Adrenal gland (tissue), 12 donors: Measurements from ENCODE around the gene MMP24OS. TPM values are rescaled to one million over a fixed set of nuclear protein-coding genes. Genes with fewer than 3 reads are reported as not detected.

Experiments
- DNase-seq, 7 donors: peaks; one replicate each; pipeline ENCODE4 v3.0.0-alpha.2; 2019 to 2020
- H3K27ac ChIP-seq, 5 donors: fragments of 200-600 bp; sonication (generic) in 4 of 5; 1 replicate in 3 of 5; 2 replicates in 2 of 5; pipeline versions ENCODE4 v1.5.1 to v1.8.0; 2016 to 2020; ENCODE audit warnings: mild to moderate bottlenecking in 1 of 5
- H3K27me3 ChIP-seq: fragments of 200-600 bp; 2 replicates; pipeline ENCODE4 v1.8.0; 2021
- H3K36me3 ChIP-seq, 2 donors: fragments of 200-600 bp; replicated peaks in 1 of 2; 1 replicate in 1 of 2; 2 replicates in 1 of 2; pipeline versions ENCODE4 v1.5.1 to v1.8.0; 2018 to 2022
- H3K4me1 ChIP-seq, 2 donors: fragments of 200-600 bp; replicated peaks in 1 of 2; 1 replicate in 1 of 2; 2 replicates in 1 of 2; pipeline versions ENCODE4 v1.5.1 to v1.8.0; 2018 to 2021
- H3K4me3 ChIP-seq, 4 donors: fragments of 200-600 bp; sonication (generic) in 3 of 4; one replicate each; pipeline ENCODE4 v1.5.1; 2016 to 2018
- H3K9me3 ChIP-seq, 3 donors: fragments of 200-600 bp; sonication (generic) in 1 of 3; replicated peaks in 1 of 3; 1 replicate in 2 of 3; 2 replicates in 1 of 3; pipeline versions ENCODE4 v1.5.1 to v1.8.0; 2016 to 2021
- CTCF ChIP-seq, 6 experiments: fragments of 450-650 bp in 4 of 6; fragments of 200-600 bp in 2 of 6; sonication (generic) in 1 of 6; IDR thresholded peaks; 1 replicate in 5 of 6; 2 replicates in 1 of 6; pipeline versions ENCODE4 v1.5.1 to v1.8.0; 2016 to 2021; ENCODE audit warnings: antibody characterized with exemption in 6 of 6, mild to moderate bottlenecking in 2 of 6, moderate library complexity in 1 of 6
- POLR2A ChIP-seq, 2 donors: fragments of 450-650 bp; IDR thresholded peaks; one replicate each; pipeline ENCODE4 v1.6.1; 2017; ENCODE audit warnings: antibody characterized with exemption in 2 of 2, mild to moderate bottlenecking in 2 of 2, moderate library complexity in 1 of 2
- WGBS, 4 donors: extraction: QIAGEN DNeasy Blood & Tissue Kit in 2 of 4; methylation state at CpG; one replicate each; pipeline versions ENCODE4 v1.1.5 to v1.1.7; 2013 to 2017; 5-methylcytosine and 5-hydroxymethylcytosine counted together
- intact Hi-C, 2 donors: fragments of 100-400 bp; cut with DNase I; formaldehyde crosslinking; loops; one replicate each; pipeline versions ENCODE4 v1.14.1 to v1.15.0; 2022 to 2023
- polyA plus RNA-seq, 3 donors: library from polyadenylated mRNA; stranded (reverse); fragments of 200-250 nt in 2 of 3; fragments of 350-450 nt in 1 of 3; fragmentation: Illumina TruSeq in 1 of 3; extraction: RNeasy Lipid Tissue Mini Kit (QIAGEN cat#74804) in 1 of 3; gene quantifications; one replicate each; pipeline ENCODE4 v1.2.3, GENCODE V29; 2013 to 2014
- total RNA-seq, 9 donors: library from RNA; depleted of rRNA in 4 of 9; stranded (reverse); fragments of >200 nt in 4 of 9; fragments of 120-200 nt in 1 of 9; fragmentation: NEBNext Ultra II Directional in 1 of 9; extraction: Animal tissue kit (Norgen Biotek cat#: 25700) in 1 of 9; gene quantifications; one replicate each; pipeline versions ENCODE4 v1.1.0 to v1.2.4, GENCODE V29; 2013 to 2023
- donor health status: healthy with polysubstance abuse.
- donor health status: Bipolar disorder and iron deficiency.
- donor health status: DM: yes; HTN: yes; CAD: no.
- donor health status: DM: no; HTN: no; CAD: no.
- donor health status: DM: no; HTN: no; CAD: no.
- donor health status: DM: yes; HTN: yes; CAD: no.

The MMP24OS gene
- total and polyA plus RNA-seq, 12 donors: 24.8 to 150 (median 84.4) TPM

GRCh38 chr20:35294293-35294685 lies 16.4 kb upstream of the MMP24OS start:
- intact Hi-C loops: no loop called here
- WGBS, 4 donors: 55 to 59% (median 59%) methylated on average over 3 to 5 of the region's 5 CpGs
- no peaks in the 10 kb centered on the region for H3K36me3 ChIP-seq
- H3K27ac ChIP-seq: no peak overlapping the region
- no peaks in the 10 kb centered on the region for H3K4me1 ChIP-seq
- H3K27me3 ChIP-seq: no peaks in the 10 kb centered on the region
- H3K9me3 ChIP-seq: no peaks in the 10 kb centered on the region
- no peak for TF ChIP-seq CTCF (IDR thresholded peaks at IDR 0.05)
- TF ChIP-seq POLR2A (IDR thresholded peaks at IDR 0.05): no peak
- no peak for DNase-seq
- no peak overlapping the region for H3K4me3 ChIP-seq

- H3K27ac ChIP-seq: no peak overlapping the region
- WGBS, 4 donors: 89 to 92% (median 90%) methylated on average over 18 to 19 of the region's 19 CpGs
- H3K4me1 ChIP-seq: no peaks in the 10 kb centered on the region
- H3K36me3 ChIP-seq: no peaks in the 10 kb centered on the region
- no peak for TF ChIP-seq CTCF (IDR thresholded peaks at IDR 0.05)
- no peak for TF ChIP-seq POLR2A (IDR thresholded peaks at IDR 0.05)
- H3K9me3 ChIP-seq: no peaks in the 10 kb centered on the region
- no peak for DNase-seq
- intact Hi-C loops: no loop called here
- no peaks in the 10 kb centered on the region for H3K27me3 ChIP-seq
- no peak overlapping the region for H3K4me3 ChIP-seq
Measured at GRCh38 chr20:35293303-35294292, 15.7 kb upstream of the MMP24OS start.

- no peaks in the 10 kb centered on the region for H3K27me3 ChIP-seq
- no peak for TF ChIP-seq CTCF (IDR thresholded peaks at IDR 0.05)
- TF ChIP-seq POLR2A (IDR thresholded peaks at IDR 0.05): no peak
- DNase-seq: no peak
- no peak overlapping the region for H3K27ac ChIP-seq
- H3K36me3 ChIP-seq: no peaks in the 10 kb centered on the region
- 59 to 64% (median 62%) methylated on average over 17 to 23 of the region's 23 CpGs for WGBS, 4 donors
- intact Hi-C loops: no loop called here
- H3K9me3 ChIP-seq: no peaks in the 10 kb centered on the region
- H3K4me1 ChIP-seq: no peaks in the 10 kb centered on the region
- H3K4me3 ChIP-seq: no peak overlapping the region
Measured at GRCh38 chr20:35292504-35293285, 14.8 kb upstream of the MMP24OS start.
